Parathyroid adenoma (tissue), 2 donors: ENCODE results near the gene TAS2R14.

Experiments used
- H2AFZ ChIP-seq: fragments of 300-600 bp; sonication (generic); one replicate; pipeline ENCODE4 v1.7.0; 2017; ENCODE audit warnings: antibody characterized with exemption, mild to moderate bottlenecking
- H3K27ac ChIP-seq: fragments of 300-600 bp; sonication (generic); one replicate; pipeline ENCODE4 v1.7.0; 2017
- H3K27me3 ChIP-seq: fragments of 300-600 bp; sonication (generic); one replicate; pipeline ENCODE4 v1.7.0; 2017; ENCODE audit warnings: low read length; ENCODE audit not compliant: control insufficient read depth, insufficient read depth
- H3K36me3 ChIP-seq: fragments of 300-600 bp; sonication (generic); one replicate; pipeline ENCODE4 v1.7.0; 2017; ENCODE audit warnings: low read length; ENCODE audit not compliant: control insufficient read depth, insufficient read depth
- H3K4me1 ChIP-seq: fragments of 300-600 bp; sonication (generic); one replicate; pipeline ENCODE4 v1.7.0; 2017; ENCODE audit warnings: control low read depth
- H3K4me2 ChIP-seq: fragments of 300-600 bp; sonication (generic); one replicate; pipeline ENCODE4 v1.7.0; 2017; ENCODE audit warnings: low read length
- H3K4me3 ChIP-seq: fragments of 300-600 bp; sonication (generic); one replicate; pipeline ENCODE4 v1.7.0; 2017; ENCODE audit warnings: low read depth, low read length
- H3K79me2 ChIP-seq: fragments of 300-600 bp; sonication (generic); one replicate; pipeline ENCODE4 v1.7.0; 2017; ENCODE audit warnings: control low read depth
- H3K9ac ChIP-seq: fragments of 300-600 bp; sonication (generic); one replicate; pipeline ENCODE4 v1.7.0; 2017; ENCODE audit warnings: mild to moderate bottlenecking
- H3K9me3 ChIP-seq: fragments of 300-600 bp; sonication (generic); one replicate; pipeline ENCODE4 v1.7.0; 2017; ENCODE audit warnings: low read length; ENCODE audit not compliant: control insufficient read depth
- TF ChIP-seq, protein P1 (sequence below): fragments of 300-600 bp; sonication (generic); IDR thresholded peaks from one replicate; pipeline ENCODE4 v1.7.0; 2017; ENCODE audit warnings: antibody characterized with exemption, mild to moderate bottlenecking
- donor health status: primary hyperparathyroidism.

The TAS2R14 gene

DNA sequence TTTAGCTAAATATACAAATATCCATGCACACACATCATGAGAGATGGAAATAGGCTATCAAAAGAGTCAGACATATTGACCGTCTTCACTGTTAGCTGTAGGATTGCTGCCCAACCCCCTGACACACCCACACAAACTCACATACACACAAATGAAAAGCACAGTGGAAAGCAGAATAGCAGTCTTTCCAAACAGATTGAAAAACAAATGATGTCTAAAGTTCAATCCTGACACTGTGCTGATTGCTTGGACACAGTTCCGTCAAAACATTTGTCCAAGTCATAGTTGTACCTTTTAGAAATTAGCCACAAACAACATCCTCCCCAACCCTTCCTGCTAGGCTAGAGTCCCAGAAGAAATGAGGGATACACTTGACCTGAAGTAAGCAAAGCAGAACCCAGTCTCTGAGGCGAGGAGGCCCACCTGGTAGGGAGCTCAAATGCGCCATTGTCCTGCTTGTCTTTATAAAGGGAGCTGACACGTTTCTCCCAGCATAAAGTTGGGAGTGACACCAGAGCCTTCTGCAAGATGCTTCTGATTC is 10.2 kb downstream of the TAS2R14 start, which contains the start of gene PRH2:
TSS of gene PRH2 (plus strand) at position 491 of the 541 bp plus-strand sequence. CDS start at position 529, 38 bp downstream.
- no peak within 1 kb of the TSS for H3K27ac ChIP-seq
- H3K4me3 ChIP-seq: no peak within 1 kb of the TSS
- H3K79me2 ChIP-seq: peaks cover 2% of the 10 kb centered on the region
- no peak within 1 kb of the TSS for H3K4me2 ChIP-seq
- no peaks in the 10 kb centered on the region for H3K4me1 ChIP-seq
- no peaks in the 10 kb centered on the region for H3K9me3 ChIP-seq
- no peaks in the 10 kb centered on the region for H3K36me3 ChIP-seq
- H3K9ac ChIP-seq: no peak within 1 kb of the TSS
- no peaks in the 10 kb centered on the region for H3K27me3 ChIP-seq
- no peak within 1 kb of the TSS for H2AFZ ChIP-seq
- TF ChIP-seq, protein P1, sequence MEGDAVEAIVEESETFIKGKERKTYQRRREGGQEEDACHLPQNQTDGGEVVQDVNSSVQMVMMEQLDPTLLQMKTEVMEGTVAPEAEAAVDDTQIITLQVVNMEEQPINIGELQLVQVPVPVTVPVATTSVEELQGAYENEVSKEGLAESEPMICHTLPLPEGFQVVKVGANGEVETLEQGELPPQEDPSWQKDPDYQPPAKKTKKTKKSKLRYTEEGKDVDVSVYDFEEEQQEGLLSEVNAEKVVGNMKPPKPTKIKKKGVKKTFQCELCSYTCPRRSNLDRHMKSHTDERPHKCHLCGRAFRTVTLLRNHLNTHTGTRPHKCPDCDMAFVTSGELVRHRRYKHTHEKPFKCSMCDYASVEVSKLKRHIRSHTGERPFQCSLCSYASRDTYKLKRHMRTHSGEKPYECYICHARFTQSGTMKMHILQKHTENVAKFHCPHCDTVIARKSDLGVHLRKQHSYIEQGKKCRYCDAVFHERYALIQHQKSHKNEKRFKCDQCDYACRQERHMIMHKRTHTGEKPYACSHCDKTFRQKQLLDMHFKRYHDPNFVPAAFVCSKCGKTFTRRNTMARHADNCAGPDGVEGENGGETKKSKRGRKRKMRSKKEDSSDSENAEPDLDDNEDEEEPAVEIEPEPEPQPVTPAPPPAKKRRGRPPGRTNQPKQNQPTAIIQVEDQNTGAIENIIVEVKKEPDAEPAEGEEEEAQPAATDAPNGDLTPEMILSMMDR: no peak

DNA sequence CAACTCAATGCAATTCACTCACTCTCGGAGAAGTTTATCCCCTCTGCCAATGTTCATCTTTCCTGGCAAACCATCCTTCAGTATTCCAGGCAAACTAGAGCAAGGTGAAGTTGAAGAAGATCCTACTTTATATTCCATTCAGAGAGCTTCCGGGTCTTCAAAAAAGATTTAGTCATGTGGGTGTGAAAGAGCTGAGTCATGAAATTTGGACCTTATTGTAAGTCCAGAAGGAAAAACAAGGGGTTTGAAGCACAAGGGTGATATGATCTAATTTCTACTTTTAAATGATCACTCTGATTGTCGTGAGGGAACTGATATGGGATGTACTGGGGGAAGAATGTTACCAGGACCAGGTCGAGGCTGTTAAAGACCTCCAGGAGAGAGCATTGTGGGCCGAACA is 12.8 kb downstream of the TAS2R14 start:
- H3K9ac ChIP-seq: no peak overlapping the region
- H3K27me3 ChIP-seq: no peaks in the 10 kb centered on the region
- H3K27ac ChIP-seq: no peak overlapping the region
- no peaks in the 10 kb centered on the region for H3K4me1 ChIP-seq
- TF ChIP-seq, protein P1: no peak
- no peak overlapping the region for H3K4me3 ChIP-seq
- no peak overlapping the region for H2AFZ ChIP-seq
- no peaks in the 10 kb centered on the region for H3K9me3 ChIP-seq
- H3K36me3 ChIP-seq: no peaks in the 10 kb centered on the region
- peaks cover 2% of the 10 kb centered on the region for H3K79me2 ChIP-seq
- no peak overlapping the region for H3K4me2 ChIP-seq

DNA sequence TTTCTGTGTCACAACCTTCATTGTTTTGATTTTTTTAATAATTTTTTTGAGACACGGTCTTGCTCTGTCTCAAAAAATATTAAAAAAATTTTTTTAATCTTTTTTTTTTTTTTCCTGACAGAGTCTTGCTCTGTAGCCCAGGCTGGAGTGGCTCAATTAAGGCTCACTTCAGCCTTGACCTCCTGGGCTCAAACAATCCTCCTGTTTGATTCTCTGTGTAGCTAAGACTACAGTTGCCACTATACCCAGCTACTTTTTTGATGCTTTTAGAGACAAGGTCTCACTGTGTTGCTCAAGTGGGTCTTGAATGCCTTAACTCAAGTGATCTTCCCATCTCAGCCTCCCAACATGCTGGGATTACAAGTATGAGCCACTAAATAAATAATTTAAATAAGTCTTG is 19.3 kb downstream of the TAS2R14 start:
- Histone ChIP-seq H3K27ac (no peak overlapping the region), H3K4me3 (no peak overlapping the region), H3K4me2 (no peak overlapping the region), H3K9me3 (no peaks in the 10 kb centered on the region), H3K27me3 (no peaks in the 10 kb centered on the region), H3K4me1 (no peaks in the 10 kb centered on the region), H3K9ac (no peak overlapping the region), H3K79me2 (no peaks in the 10 kb centered on the region), H3K36me3 (no peaks in the 10 kb centered on the region), H2AFZ (no peak overlapping the region)
- TF ChIP-seq, protein P1: no peak

DNA sequence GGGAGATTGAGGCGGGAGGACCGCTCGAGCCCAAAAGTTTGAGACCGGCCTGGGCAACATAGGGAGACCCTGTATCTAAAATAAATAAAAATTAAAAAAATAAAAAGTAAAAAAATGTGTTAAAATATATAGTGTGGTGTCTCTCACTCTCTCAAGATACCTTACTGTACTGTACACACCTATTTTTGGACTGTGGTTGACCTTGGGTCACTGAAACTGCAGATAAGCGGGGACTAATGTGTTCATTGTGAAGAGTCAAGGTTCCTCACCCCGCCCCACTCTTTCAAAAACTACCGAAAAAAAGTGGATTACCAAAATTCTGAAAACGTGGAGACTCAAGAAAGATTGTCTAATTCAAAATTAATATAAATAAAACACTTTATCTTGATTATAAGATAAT is 28.7 kb downstream of the TAS2R14 start:
- H3K36me3 ChIP-seq: no peaks in the 10 kb centered on the region
- no peaks in the 10 kb centered on the region for H3K27me3 ChIP-seq
- no peak overlapping the region for H3K4me3 ChIP-seq
- no peak overlapping the region for H2AFZ ChIP-seq
- TF ChIP-seq, protein P1: no peak
- H3K9me3 ChIP-seq: no peaks in the 10 kb centered on the region
- H3K27ac ChIP-seq: no peak overlapping the region
- H3K79me2 ChIP-seq: no peaks in the 10 kb centered on the region
- no peaks in the 10 kb centered on the region for H3K4me1 ChIP-seq
- no peak overlapping the region for H3K4me2 ChIP-seq
- no peak overlapping the region for H3K9ac ChIP-seq

DNA sequence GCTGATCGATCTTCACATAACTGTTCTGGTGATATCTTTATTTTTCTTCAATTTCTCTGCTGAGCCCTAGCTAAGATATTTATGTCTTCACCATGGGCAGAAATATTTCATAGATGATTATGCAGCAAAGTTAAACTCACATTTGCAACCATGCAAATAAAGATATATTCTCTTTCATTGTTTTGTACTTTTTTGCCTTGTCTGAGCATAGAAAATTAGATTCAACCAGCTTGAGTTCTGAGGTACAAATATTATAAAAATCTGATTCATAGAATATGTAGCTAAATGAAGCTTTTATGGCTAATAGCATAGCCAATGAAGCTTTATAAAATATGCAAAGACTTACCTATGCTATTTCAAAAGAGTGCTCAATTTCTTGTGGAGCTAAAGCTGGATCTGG is 29.6 kb downstream of the TAS2R14 start, which contains the start of gene TAS2R13:
TSS of gene TAS2R13 (minus strand) at position 101 of the 400 bp plus-strand sequence. CDS start 264 bp downstream, outside the sequence.
- TF ChIP-seq, protein P1: no peak
- H3K9me3 ChIP-seq: no peaks in the 10 kb centered on the region
- no peak within 1 kb of the TSS for H2AFZ ChIP-seq
- no peak within 1 kb of the TSS for H3K9ac ChIP-seq
- no peaks in the 10 kb centered on the region for H3K27me3 ChIP-seq
- H3K27ac ChIP-seq: no peak within 1 kb of the TSS
- H3K4me1 ChIP-seq: no peaks in the 10 kb centered on the region
- no peak within 1 kb of the TSS for H3K4me2 ChIP-seq
- H3K79me2 ChIP-seq: no peaks in the 10 kb centered on the region
- H3K4me3 ChIP-seq: no peak within 1 kb of the TSS
- no peaks in the 10 kb centered on the region for H3K36me3 ChIP-seq
